Bronchial epithelial cell (primary cell): ENCODE results near the gene SLC35F1. TPM values are rescaled to one million over a fixed set of nuclear protein-coding genes. Genes with fewer than 3 reads are reported as not detected.

Experiments used
- DNase-seq: peaks from one replicate; pipeline ENCODE4 v3.0.0-alpha.2; 2010; ENCODE audit warnings: low read depth
- FAIRE-seq: peaks from 2 replicates; lab custom pipeline; 2011; peaks lifted over from hg19 to GRCh38; lab: Jason Lieb, UNC
- H3K27me3 ChIP-seq: 2 replicates; pipeline ENCODE4 v1.5.1; 2011; ENCODE audit warnings: low read length; ENCODE audit not compliant: control insufficient read depth, insufficient read depth
- H3K36me3 ChIP-seq: 2 replicates; pipeline ENCODE4 v1.5.1; 2011; ENCODE audit warnings: low read length; ENCODE audit not compliant: control insufficient read depth, insufficient read depth
- H3K4me3 ChIP-seq: 2 replicates; pipeline ENCODE4 v1.5.1; 2011; ENCODE audit warnings: mild to moderate bottlenecking, low read depth, low read length, control low read depth
- CTCF ChIP-seq: IDR thresholded peaks from 2 replicates; pipeline ENCODE4 v1.5.1; 2011; ENCODE audit warnings: mild to moderate bottlenecking, moderate library complexity, low read length, control low read depth, inconsistent platforms; ENCODE audit not compliant: insufficient read depth, severe bottlenecking
- total RNA-seq: library from RNA; depleted of rRNA; stranded (reverse); fragments of >200 nt; gene quantifications from 2 replicates; pipeline ENCODE4 v1.2.1, GENCODE V29; 2014

Gene SLC35F1
- total RNA-seq, 1 donor from 2014 or later = not detected

DNA sequence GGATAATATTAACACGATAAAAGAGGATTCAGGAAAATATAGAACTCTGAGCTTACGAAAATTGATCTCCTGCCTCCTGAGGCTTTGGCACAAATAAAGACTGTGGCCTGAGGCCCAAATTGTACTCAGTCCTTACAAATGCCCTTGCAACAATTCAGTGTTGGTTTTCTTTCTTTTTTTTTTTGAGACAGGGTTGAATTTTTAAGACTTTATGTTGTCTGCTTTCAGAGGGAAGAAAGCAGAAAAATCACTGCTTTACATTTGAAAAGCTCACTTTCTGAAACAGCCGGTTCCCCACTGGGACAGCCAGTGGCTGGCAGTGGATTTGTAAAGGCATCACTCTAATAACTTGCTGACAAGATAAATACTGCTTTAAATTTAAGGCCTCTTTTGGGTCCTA lies 290.5 kb downstream of the SLC35F1 start:
- Histone ChIP-seq H3K36me3 (no peaks in the 10 kb centered on the region), H3K27me3 (no peaks in the 10 kb centered on the region), H3K4me3 (no peak overlapping the region)
- DNase-seq (no peak), FAIRE-seq (no peak)
- no peak for TF ChIP-seq CTCF

DNA sequence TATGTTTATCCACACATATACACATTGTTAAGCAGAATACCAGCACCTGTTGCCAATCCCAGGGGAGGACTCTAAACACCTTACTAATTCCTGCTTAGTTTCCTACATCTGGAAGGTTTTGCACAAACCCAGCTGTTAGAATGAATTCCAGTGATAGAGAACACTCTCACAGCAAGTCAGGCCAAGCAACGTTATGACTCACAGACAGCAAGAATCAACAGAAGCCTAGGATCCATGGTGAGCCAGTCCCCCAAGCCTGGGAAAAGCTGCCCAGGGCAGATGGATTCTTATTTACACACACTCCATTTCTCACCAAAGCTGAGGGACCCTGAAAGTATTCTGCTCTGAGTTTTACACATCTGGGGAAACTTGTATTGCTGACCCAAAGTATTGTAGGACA lies 291.7 kb downstream of the SLC35F1 start:
- no peak for TF ChIP-seq CTCF
- no peak for FAIRE-seq
- DNase-seq = peak; percentile 56
- H3K36me3 ChIP-seq = no peaks in the 10 kb centered on the region
- H3K4me3 ChIP-seq = no peak overlapping the region
- no peaks in the 10 kb centered on the region for H3K27me3 ChIP-seq

- DNase-seq = no peak
- Histone ChIP-seq H3K27me3 (no peaks in the 10 kb centered on the region), H3K36me3 (no peaks in the 10 kb centered on the region), H3K4me3 (no peak overlapping the region)
- TF ChIP-seq CTCF = no peak
- no peak for FAIRE-seq
Measured at GRCh38 chr6:118200160-118200559, 293.1 kb downstream of the SLC35F1 start.

DNA sequence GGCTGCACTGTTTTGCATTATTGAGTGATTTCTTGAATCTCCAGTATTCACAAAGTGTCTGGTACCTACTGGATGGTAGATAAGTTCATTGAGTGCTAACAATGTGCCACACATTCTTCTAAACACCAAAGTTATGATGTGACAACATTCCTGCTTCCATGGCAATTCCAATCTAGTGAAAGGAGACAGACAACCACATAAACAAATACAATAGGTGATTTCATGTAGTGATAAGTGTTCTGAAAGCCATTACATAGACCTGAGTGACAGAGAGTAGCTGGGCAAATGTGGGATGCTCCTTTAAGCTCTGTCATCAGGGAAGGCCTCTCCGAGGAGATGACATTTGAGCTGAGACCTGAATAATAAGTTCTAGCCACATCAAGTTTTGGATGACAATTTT lies 295.5 kb downstream of the SLC35F1 start:
- DNase-seq (no peak), FAIRE-seq (no peak)
- H3K4me3 ChIP-seq = no peak overlapping the region
- no peaks in the 10 kb centered on the region for H3K27me3 ChIP-seq
- no peak for TF ChIP-seq CTCF
- H3K36me3 ChIP-seq = no peaks in the 10 kb centered on the region

DNA sequence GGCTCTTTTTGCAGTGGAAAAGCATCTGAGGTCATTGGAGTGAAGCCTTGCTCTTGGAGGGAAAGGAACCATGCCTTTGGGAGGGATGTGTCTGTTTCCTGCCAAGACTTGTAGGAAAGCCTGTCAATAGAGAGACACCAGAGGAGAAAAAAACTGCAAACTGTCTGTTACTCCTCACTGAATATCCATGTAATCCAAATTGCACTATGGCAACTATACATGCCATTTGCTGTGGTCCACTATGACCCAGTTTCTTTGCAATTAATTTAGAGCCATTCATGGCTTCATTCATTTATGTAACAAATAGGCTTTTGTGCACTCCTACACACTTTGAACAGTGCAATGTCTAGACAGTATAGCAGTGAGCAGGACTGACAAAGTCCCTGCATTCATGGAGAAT lies 296.5 kb downstream of the SLC35F1 start:
- no peak for TF ChIP-seq CTCF
- H3K36me3 ChIP-seq = no peaks in the 10 kb centered on the region
- no peak for FAIRE-seq
- H3K4me3 ChIP-seq = no peak overlapping the region
- no peaks in the 10 kb centered on the region for H3K27me3 ChIP-seq
- no peak for DNase-seq

DNA sequence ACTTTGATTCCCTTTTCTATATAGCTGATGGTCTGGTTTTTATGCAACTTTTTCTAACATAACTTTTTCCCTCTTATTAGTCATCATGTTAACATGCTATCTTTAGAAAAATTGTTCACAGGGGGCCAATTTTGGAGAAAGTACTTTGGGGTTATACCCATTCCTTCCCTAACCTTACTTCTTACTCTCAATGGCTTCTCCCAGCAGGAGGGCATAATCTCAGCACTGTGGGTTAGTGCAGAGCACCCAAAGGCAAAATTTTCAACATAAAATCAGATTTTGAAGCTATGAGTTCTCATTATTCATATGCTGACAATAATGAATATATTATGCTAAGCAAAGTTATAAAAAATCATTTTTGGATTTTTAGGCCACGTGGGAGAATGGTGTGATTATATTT lies 299.2 kb downstream of the SLC35F1 start:
- Histone ChIP-seq H3K4me3 (no peak overlapping the region), H3K36me3 (no peaks in the 10 kb centered on the region), H3K27me3 (no peaks in the 10 kb centered on the region)
- DNase-seq (no peak), FAIRE-seq (no peak)
- no peak for TF ChIP-seq CTCF
